Esophagus squamous epithelium (tissue), 5 donors: ENCODE measurements around the gene CER1. TPM values are rescaled to one million over a fixed set of nuclear protein-coding genes. Genes with fewer than 3 reads are reported as not detected.

Experiments used
- DNase-seq: peaks from one replicate; lab custom pipeline; 2025; lab: John Stamatoyannopoulos, UW
- H3K27ac ChIP-seq, 4 donors: fragments of 200-600 bp; sonication (generic); one replicate each; pipeline ENCODE4 v1.5.1; 2016 to 2019; ENCODE audit warnings: mild to moderate bottlenecking in 1 of 4
- H3K27me3 ChIP-seq, 4 donors: fragments of 200-600 bp; sonication (generic); 1 replicate in 3 of 4; 2 replicates in 1 of 4; pipeline versions ENCODE4 v1.5.1 to v1.6.0; 2017 to 2021; ENCODE audit warnings: antibody characterized with exemption in 1 of 4
- H3K36me3 ChIP-seq, 3 donors: fragments of 200-600 bp; sonication (generic); one replicate each; pipeline ENCODE4 v1.5.1; 2016 to 2019
- H3K4me1 ChIP-seq, 3 donors: fragments of 200-600 bp; sonication (generic); one replicate each; pipeline ENCODE4 v1.5.1; 2017 to 2019
- H3K4me3 ChIP-seq, 4 donors: fragments of 200-600 bp; sonication (generic); 1 replicate in 3 of 4; 2 replicates in 1 of 4; pipeline ENCODE4 v1.5.1; 2016 to 2019; ENCODE audit warnings: mild to moderate bottlenecking in 2 of 4, moderate library complexity in 1 of 4
- H3K9me3 ChIP-seq, 3 donors: fragments of 200-600 bp; sonication (generic); one replicate each; pipeline ENCODE4 v1.5.1; 2016 to 2019
- CTCF ChIP-seq, 6 experiments: fragments of 450-650 bp in 4 of 6; fragments of 200-600 bp in 2 of 6; sonication (generic) in 2 of 6; IDR thresholded peaks; one replicate each; pipeline ENCODE4 v1.5.1; 2016 to 2019; ENCODE audit warnings: antibody characterized with exemption in 6 of 6, mild to moderate bottlenecking in 4 of 6, moderate library complexity in 4 of 6
- POLR2A ChIP-seq, 4 donors: fragments of 450-650 bp; IDR thresholded peaks; one replicate each; pipeline ENCODE4 v1.6.1; 2017; ENCODE audit warnings: antibody characterized with exemption in 4 of 4, mild to moderate bottlenecking in 4 of 4, moderate library complexity in 3 of 4
- WGBS, 2 donors: methylation state at CpG; one replicate each; pipeline ENCODE4 v1.1.5; 2018; 5-methylcytosine and 5-hydroxymethylcytosine counted together
- intact Hi-C: fragments of 100-400 bp; cut with DNase I; formaldehyde crosslinking; loops from one replicate; pipeline ENCODE4 v1.15.0; 2022
- total RNA-seq, 4 donors: library from RNA; depleted of rRNA; stranded (reverse); fragments of >200 nt; gene quantifications; one replicate each; pipeline ENCODE4 v1.1.0, GENCODE V29; 2016
- donor health status: DM: yes; HTN: yes; CAD: no.

The CER1 gene
- total RNA-seq, 4 donors from 2014 or later = not detected

- no peak overlapping the region for H3K4me3 ChIP-seq
- H3K27me3 ChIP-seq = no peaks in the 10 kb centered on the region
- no peak overlapping the region for H3K27ac ChIP-seq
- TF ChIP-seq CTCF (IDR thresholded peaks at IDR 0.05) = no peak
- TF ChIP-seq POLR2A (IDR thresholded peaks at IDR 0.05) = no peak
- no peaks in the 10 kb centered on the region for H3K36me3 ChIP-seq
- H3K4me1 ChIP-seq = peaks cover 0 to 4% (median 0%) of the 10 kb centered on the region in 3 donors
- no peaks in the 10 kb centered on the region for H3K9me3 ChIP-seq
- intact Hi-C loops = loop anchor here (10.0 kb wide), 2 partner anchors 151 to 301 kb away; no protein-coding TSS in a partner anchor
- no peak for DNase-seq
- WGBS, 2 donors = 79 to 94% methylated on average over 6 of the region's 6 CpGs
Measured at GRCh38 chr9:14766299-14766698, 43.8 kb upstream of the CER1 start.

GRCh38 chr9:14761584-14761983 is 39.1 kb upstream of the CER1 start:
- H3K27ac ChIP-seq = no peak overlapping the region
- TF ChIP-seq POLR2A (IDR thresholded peaks at IDR 0.05) = no peak
- TF ChIP-seq CTCF (IDR thresholded peaks at IDR 0.05) = no peak
- no peak overlapping the region for H3K4me3 ChIP-seq
- H3K9me3 ChIP-seq = no peaks in the 10 kb centered on the region
- H3K27me3 ChIP-seq = no peaks in the 10 kb centered on the region
- no peaks in the 10 kb centered on the region for H3K36me3 ChIP-seq
- DNase-seq = no peak
- H3K4me1 ChIP-seq = no peaks in the 10 kb centered on the region
- intact Hi-C loops = loop anchor here (10.0 kb wide), 2 partner anchors 147 to 297 kb away; no protein-coding TSS in a partner anchor
- WGBS, 2 donors = 57 to 72% methylated on average over 2 of the region's 2 CpGs

- TF ChIP-seq CTCF (IDR thresholded peaks at IDR 0.05) (no peak), POLR2A (IDR thresholded peaks at IDR 0.05) (no peak)
- Histone ChIP-seq H3K36me3 (no peaks in the 10 kb centered on the region), H3K4me1 (no peaks in the 10 kb centered on the region), H3K9me3 (no peaks in the 10 kb centered on the region), H3K27ac (no peak overlapping the region), H3K4me3 (no peak overlapping the region), H3K27me3 (no peaks in the 10 kb centered on the region)
- WGBS, 2 donors = 0% methylated on average over 1 of the region's 1 CpG
- DNase-seq = no peak
- intact Hi-C loops = loop anchor here (10.0 kb wide), 2 partner anchors 145 to 295 kb away; no protein-coding TSS in a partner anchor
Measured at GRCh38 chr9:14760060-14760459, 37.5 kb upstream of the CER1 start.

GRCh38 chr9:14756291-14756690 is 33.8 kb upstream of the CER1 start:
- Histone ChIP-seq H3K36me3 (no peaks in the 10 kb centered on the region), H3K4me3 (no peak overlapping the region), H3K9me3 (no peaks in the 10 kb centered on the region), H3K27me3 (no peaks in the 10 kb centered on the region), H3K4me1 (no peaks in the 10 kb centered on the region), H3K27ac (no peak overlapping the region)
- intact Hi-C loops = no loop called here
- DNase-seq = no peak
- WGBS, 2 donors = 73 to 80% methylated on average over 1 of the region's 1 CpG
- TF ChIP-seq CTCF (IDR thresholded peaks at IDR 0.05) = no peak
- no peak for TF ChIP-seq POLR2A (IDR thresholded peaks at IDR 0.05)

- TF ChIP-seq POLR2A (IDR thresholded peaks at IDR 0.05) (no peak), CTCF (IDR thresholded peaks at IDR 0.05) (no peak)
- Histone ChIP-seq H3K27ac (no peak overlapping the region), H3K27me3 (no peaks in the 10 kb centered on the region), H3K9me3 (no peaks in the 10 kb centered on the region), H3K4me3 (no peak overlapping the region), H3K36me3 (no peaks in the 10 kb centered on the region), H3K4me1 (no peaks in the 10 kb centered on the region)
- 81 to 89% methylated on average over 1 of the region's 1 CpG for WGBS, 2 donors
- intact Hi-C loops = no loop called here
- no peak for DNase-seq
Measured at GRCh38 chr9:14752871-14753270, 30.3 kb upstream of the CER1 start.
